ENCODE data around the gene ZNF24.

ZNF24 gene

GRCh38 chr18:35306588-35307250 lies 37.5 kb downstream of the ZNF24 start:
- DNase-seq (ENCODE audit: insufficient read length, low spot score) (no peak), FAIRE-seq (no peak)

- DNase-seq (ENCODE audit: insufficient read length, low spot score), result no peak
- FAIRE-seq, result no peak
These were observed 40.6 kb downstream of the ZNF24 start for GRCh38 chr18:35303610-35304009.

GRCh38 chr18:35296060-35296459 lies 48.2 kb downstream of the ZNF24 start:
- FAIRE-seq (no peak), DNase-seq (ENCODE audit: insufficient read length, low spot score) (no peak)

- FAIRE-seq (no peak), DNase-seq (ENCODE audit: insufficient read length, low spot score) (no peak)
These were observed 53.1 kb downstream of the ZNF24 start for GRCh38 chr18:35291166-35291565.

GRCh38 chr18:35290094-35290735 lies 54.0 kb downstream of the ZNF24 start, which contains the start of gene ZSCAN30:
Gene ZSCAN30 (minus strand): TSS chr18:35290229. CDS start chr18:35264352, 25,877 bp downstream.
- DNase-seq (ENCODE audit: insufficient read length, low spot score) (peak; percentile 72), FAIRE-seq (peak; percentile 91)

- FAIRE-seq (no peak), DNase-seq (ENCODE audit: insufficient read length, low spot score) (no peak)
These were observed 54.5 kb downstream of the ZNF24 start for GRCh38 chr18:35289727-35290093.

GRCh38 chr18:35289293-35289692 lies 54.9 kb downstream of the ZNF24 start:
- FAIRE-seq (no peak), DNase-seq (ENCODE audit: insufficient read length, low spot score) (no peak)

DNA sequence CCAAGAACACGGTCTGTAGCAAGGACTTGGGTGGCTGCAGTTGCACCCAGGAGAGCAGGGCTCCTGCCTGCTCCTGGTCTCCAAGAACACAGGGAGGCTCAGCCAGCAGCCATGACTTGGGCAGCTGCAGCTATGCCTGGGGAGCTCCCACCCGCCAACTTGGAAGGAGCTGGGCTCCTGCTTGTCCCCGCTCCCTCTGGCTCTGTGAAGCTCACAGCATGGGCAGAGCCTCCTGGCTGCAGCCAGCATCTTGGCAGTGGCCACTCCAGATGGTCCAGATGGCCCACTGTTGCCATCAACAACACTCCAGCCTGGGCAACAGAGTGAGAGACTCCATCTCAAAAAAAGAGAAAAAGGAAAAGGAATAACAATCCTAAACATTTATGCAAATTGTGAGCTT lies 59.4 kb downstream of the ZNF24 start:
- no peak for FAIRE-seq
- DNase-seq (ENCODE audit: insufficient read length, low spot score), result no peak

DNA sequence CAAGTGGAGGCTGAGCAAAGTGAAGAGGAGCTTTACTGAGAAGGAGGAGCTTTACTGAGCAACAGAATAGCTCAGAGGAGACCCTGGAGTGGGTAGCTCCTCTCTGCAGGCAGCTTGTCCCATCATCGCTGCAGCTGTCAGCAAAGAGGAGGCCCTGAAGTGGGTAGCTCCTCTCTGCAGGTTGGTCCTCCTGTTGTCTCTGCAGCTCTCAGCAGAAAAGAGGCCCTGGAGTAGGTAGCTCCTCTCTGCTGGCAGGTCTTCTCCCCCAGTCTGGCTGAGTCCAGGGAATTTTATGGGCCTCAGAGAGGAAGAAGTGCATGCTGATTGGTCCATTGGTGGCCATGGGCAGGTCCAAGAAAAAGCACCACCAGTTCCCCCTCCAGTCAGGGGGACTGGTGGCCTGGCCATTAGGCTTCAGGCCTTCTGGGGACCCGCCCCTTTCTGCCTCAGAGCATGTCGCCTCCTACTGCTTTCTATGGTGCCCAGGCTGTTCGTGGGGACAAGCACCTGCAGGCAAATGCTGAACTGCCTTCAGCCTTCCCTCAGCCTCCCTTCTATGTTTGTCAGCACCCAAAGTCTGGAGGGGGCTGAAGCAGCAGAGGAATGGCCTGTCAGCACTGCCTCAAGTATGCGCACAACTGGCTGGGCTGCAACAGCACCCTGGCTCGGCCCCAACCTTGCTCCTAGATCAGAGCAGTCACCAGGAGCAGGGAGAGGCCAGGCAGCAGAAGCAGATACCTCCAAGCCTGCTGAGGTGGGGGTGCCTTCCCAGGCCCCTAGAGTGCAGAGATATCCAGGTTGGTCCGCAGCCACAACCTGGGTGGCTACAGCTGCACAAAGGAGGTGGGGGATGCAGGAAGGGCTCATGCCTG lies 60.1 kb downstream of the ZNF24 start:
- FAIRE-seq (no peak), DNase-seq (ENCODE audit: insufficient read length, low spot score) (no peak)

- no peak for DNase-seq (ENCODE audit: insufficient read length, low spot score)
- no peak for FAIRE-seq
These were observed 61.9 kb downstream of the ZNF24 start for GRCh38 chr18:35282353-35282752.
